Measurements from ENCODE around the gene SH3BP2.

Gene SH3BP2

GRCh38 chr4:2790583-2791517 is 2.0 kb upstream of the SH3BP2 start:
- DNase-seq (ENCODE audit: low spot score), result no peak

- DNase-seq (ENCODE audit: low spot score), result no peak
Measured at GRCh38 chr4:2791518-2792395, 1.1 kb upstream of the SH3BP2 start.

GRCh38 chr4:2792396-2792710 is 532 bp upstream of the SH3BP2 start:
- DNase-seq (ENCODE audit: low spot score), result no peak

GRCh38 chr4:2793586-2794485 is 951 bp downstream of the SH3BP2 start:
- DNase-seq (ENCODE audit: low spot score), result no peak

GRCh38 chr4:2794486-2795299 is 1.8 kb downstream of the SH3BP2 start:
- peak; percentile 51 for DNase-seq (ENCODE audit: low spot score)

- DNase-seq (ENCODE audit: low spot score), result no peak
Measured at GRCh38 chr4:2795300-2795892, 2.5 kb downstream of the SH3BP2 start.

- no peak for DNase-seq (ENCODE audit: low spot score)
Measured at GRCh38 chr4:2795893-2796848, 3.3 kb downstream of the SH3BP2 start.

- DNase-seq (ENCODE audit: low spot score), result no peak
Measured at GRCh38 chr4:2796849-2797544, 4.1 kb downstream of the SH3BP2 start.

GRCh38 chr4:2797545-2798305 is 4.8 kb downstream of the SH3BP2 start:
- DNase-seq (ENCODE audit: low spot score), result peak; percentile 10

- peak; percentile 53 for DNase-seq (ENCODE audit: low spot score)
Measured at GRCh38 chr4:2798399-2799223, 5.7 kb downstream of the SH3BP2 start.

GRCh38 chr4:2799224-2799911 is 6.5 kb downstream of the SH3BP2 start:
- no peak for DNase-seq (ENCODE audit: low spot score)

GRCh38 chr4:2799971-2800690 is 7.2 kb downstream of the SH3BP2 start:
- DNase-seq (ENCODE audit: low spot score), result no peak

GRCh38 chr4:2800691-2801596 is 8.1 kb downstream of the SH3BP2 start:
- DNase-seq (ENCODE audit: low spot score), result no peak

- no peak for DNase-seq (ENCODE audit: low spot score)
Measured at GRCh38 chr4:2802618-2803531, 10.0 kb downstream of the SH3BP2 start.
